Measurements from ENCODE around the gene SLC38A10. TPM values are rescaled to one million over a fixed set of nuclear protein-coding genes. Genes with fewer than 3 reads are reported as not detected.

SLC38A10 gene
- total and polyA plus RNA-seq, 2 of the 13 experiments (the other 11 are each of a cell fraction or from before 2014, with no cell fraction given): 23.4 to 55.8 TPM

DNA sequence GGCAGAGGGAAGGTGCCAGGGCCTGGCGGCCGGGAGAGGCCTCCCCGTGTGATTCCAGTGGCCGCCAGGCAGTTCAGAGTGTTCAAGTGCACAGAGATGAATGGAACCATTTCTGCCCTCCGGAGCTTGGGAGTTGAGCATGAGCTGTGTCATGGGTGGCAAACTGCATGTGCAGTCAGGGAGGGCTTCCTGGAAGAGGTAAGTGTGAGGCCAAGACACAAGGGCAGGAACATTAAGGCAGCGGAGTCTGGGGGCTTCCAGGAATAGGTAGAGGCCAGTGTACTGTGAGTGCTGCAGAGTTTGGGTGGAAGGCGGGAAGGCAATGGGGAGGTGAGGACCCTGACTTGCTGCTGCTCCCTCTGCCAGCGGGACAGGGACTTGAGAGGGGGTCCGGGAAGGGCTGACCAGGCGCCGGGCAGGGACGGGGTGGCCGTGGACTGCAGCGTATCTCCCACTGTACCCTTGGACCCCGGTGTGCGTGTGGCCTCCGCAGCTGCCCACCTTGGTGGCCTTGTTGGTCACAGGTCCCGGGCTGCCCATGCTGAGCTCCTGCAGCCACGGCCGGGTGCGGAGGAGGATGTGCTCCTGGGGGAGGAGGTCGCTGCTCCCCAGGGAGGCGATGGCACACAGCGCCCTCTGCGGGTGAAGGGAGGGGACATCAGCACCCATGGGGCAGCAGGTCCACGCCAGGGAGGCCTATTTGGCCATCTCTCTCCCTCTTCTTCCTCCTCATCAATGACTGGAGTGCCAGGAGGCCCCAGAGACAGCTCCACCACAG, 64.9 kb downstream of the SLC38A10 start (continued):
- TF ChIP-seq CTCF (CRISPR knock-in tag; IDR thresholded peaks at IDR 0.05) (peak; percentile 90), ZNF768 (CRISPR knock-in tag; IDR thresholded peaks at IDR 0.05) (no peak), ZKSCAN5 (CRISPR knock-in tag; IDR thresholded peaks at IDR 0.05) (no peak), ZNF749 (CRISPR knock-in tag; IDR thresholded peaks at IDR 0.05; ENCODE audit: borderline replicate concordance) (0 out of 2 replicates have a peak, but pooled peaks have one; percentile 7), ZSCAN12 (CRISPR knock-in tag; IDR thresholded peaks at IDR 0.05) (no peak), DNMT1 (CRISPR knock-in tag; IDR thresholded peaks at IDR 0.05) (0 out of 2 replicates have a peak, but pooled peaks have one; percentile 27)

- no peak for DNase-seq (ENCODE audit: low spot score)
- ATAC-seq: no peak
- Histone ChIP-seq H3K4me3 (replicated peaks in 1 of 3; ENCODE audit: insufficient read depth in 1 of 3, low read depth in 2 of 3, low read length in 3 of 3) (no peak overlapping the region), H3K9me3 (ENCODE audit: low read length) (no peaks in the 10 kb centered on the region), H3K36me3 (replicated peaks in 1 of 2; ENCODE audit: control insufficient read depth in 1 of 2, insufficient read depth in 2 of 2, low read length in 2 of 2) (peaks cover 25 to 32% of the 10 kb centered on the region in 2 experiments; a peak in 4 of 5 replicates), H3K27me3 (ENCODE audit: control insufficient read depth in 1 of 2, insufficient read depth in 2 of 2, low read length in 2 of 2) (no peaks in the 10 kb centered on the region), H3K79me2 (ENCODE audit: insufficient read depth, low read length) (no peaks in the 10 kb centered on the region), H3K4me2 (ENCODE audit: low read depth, low read length) (no peak overlapping the region), H3K9ac (ENCODE audit: insufficient read depth, low read depth, low read length) (no peak overlapping the region), H4K20me1 (ENCODE audit: insufficient read depth, low read length) (no peaks in the 10 kb centered on the region), H3K27ac (ENCODE audit: extremely low read length, insufficient read depth, low read length) (no peak overlapping the region), H3K4me1 (ENCODE audit: insufficient read depth, low read length) (peaks cover 13% of the 10 kb centered on the region), H2AFZ (ENCODE audit: low read length) (no peak overlapping the region)
- ChIA-PET CTCF (ENCODE audit: low intra/inter-chr PET ratio, low total read pairs) (interaction anchor here (1.8 kb wide), 1 partner anchor 87 kb away, joined by 12 read pairs; no protein-coding TSS in a partner anchor), POLR2A (interaction anchor here (2.9 kb wide), 1 partner anchor 9 kb away, joined by 10 read pairs; the partner anchor contains the start of genes NDUFAF8 and TEPSIN)
- no peak for FAIRE-seq
- BruUV-seq (replicated peaks): no TSS peak
- intact Hi-C loops (cut with micrococcal nuclease; ENCODE audit: unreplicated experiment) (no loop called here), in situ Hi-C loops (cut with HindIII; ENCODE audit: extremely low pct_ligation_motif_present, low pct_unique_long_range_greater_than_20kb) (loop anchor here (5.0 kb wide), 1 partner anchor 87 kb away; no protein-coding TSS in a partner anchor)
- no peak for TF ChIP-seq CHCHD3 (CRISPR knock-in tag; IDR thresholded peaks at IDR 0.05)
- no peak for TF ChIP-seq MTF2 (CRISPR knock-in tag; IDR thresholded peaks at IDR 0.05; ENCODE audit: borderline replicate concordance)
- no peak for TF ChIP-seq ZNF543 (CRISPR knock-in tag; IDR thresholded peaks at IDR 0.05)
- TF ChIP-seq TCF12 (IDR thresholded peaks at IDR 0.05): no peak
- no peak for TF ChIP-seq TCF12 (CRISPR knock-in tag; IDR thresholded peaks at IDR 0.05)
- TF ChIP-seq, protein P1, sequence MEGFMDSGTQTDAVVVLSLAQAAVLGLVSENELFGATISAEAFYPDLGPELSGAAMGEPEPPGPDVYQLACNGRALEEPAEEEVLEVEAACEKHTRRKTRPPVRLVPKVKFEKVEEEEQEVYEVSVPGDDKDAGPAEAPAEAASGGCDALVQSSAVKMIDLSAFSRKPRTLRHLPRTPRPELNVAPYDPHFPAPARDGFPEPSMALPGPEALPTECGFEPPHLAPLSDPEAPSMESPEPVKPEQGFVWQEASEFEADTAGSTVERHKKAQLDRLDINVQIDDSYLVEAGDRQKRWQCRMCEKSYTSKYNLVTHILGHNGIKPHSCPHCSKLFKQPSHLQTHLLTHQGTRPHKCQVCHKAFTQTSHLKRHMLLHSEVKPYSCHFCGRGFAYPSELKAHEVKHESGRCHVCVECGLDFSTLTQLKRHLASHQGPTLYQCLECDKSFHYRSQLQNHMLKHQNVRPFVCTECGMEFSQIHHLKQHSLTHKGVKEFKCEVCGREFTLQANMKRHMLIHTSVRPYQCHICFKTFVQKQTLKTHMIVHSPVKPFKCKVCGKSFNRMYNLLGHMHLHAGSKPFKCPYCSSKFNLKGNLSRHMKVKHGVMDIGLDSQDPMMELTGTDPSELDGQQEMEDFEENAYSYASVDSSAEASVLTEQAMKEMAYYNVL (CRISPR knock-in tag; IDR thresholded peaks at IDR 0.05; ENCODE audit: borderline replicate concordance): no peak
- no peak for TF ChIP-seq ZFP37 (CRISPR knock-in tag; IDR thresholded peaks at IDR 0.05; ENCODE audit: borderline replicate concordance)
- TF ChIP-seq, protein P2, sequence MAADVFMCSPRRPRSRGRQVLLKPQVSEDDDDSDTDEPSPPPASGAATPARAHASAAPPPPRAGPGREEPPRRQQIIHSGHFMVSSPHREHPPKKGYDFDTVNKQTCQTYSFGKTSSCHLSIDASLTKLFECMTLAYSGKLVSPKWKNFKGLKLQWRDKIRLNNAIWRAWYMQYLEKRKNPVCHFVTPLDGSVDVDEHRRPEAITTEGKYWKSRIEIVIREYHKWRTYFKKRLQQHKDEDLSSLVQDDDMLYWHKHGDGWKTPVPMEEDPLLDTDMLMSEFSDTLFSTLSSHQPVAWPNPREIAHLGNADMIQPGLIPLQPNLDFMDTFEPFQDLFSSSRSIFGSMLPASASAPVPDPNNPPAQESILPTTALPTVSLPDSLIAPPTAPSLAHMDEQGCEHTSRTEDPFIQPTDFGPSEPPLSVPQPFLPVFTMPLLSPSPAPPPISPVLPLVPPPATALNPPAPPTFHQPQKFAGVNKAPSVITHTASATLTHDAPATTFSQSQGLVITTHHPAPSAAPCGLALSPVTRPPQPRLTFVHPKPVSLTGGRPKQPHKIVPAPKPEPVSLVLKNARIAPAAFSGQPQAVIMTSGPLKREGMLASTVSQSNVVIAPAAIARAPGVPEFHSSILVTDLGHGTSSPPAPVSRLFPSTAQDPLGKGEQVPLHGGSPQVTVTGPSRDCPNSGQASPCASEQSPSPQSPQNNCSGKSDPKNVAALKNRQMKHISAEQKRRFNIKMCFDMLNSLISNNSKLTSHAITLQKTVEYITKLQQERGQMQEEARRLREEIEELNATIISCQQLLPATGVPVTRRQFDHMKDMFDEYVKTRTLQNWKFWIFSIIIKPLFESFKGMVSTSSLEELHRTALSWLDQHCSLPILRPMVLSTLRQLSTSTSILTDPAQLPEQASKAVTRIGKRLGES (CRISPR knock-in tag; IDR thresholded peaks at IDR 0.05; ENCODE audit: borderline replicate concordance): no peak
- 95% methylated on average over 14 of the region's 14 CpGs for WGBS (ENCODE audit: low lambda C conversion rate)
Observed at GRCh38 chr17:81229666-81229920, 65.5 kb downstream of the SLC38A10 start.

All from HepG2 (cell line).